SK-N-MC (cell line): Measurements from ENCODE around the gene DENR.
"Not testable (repeated sequence)": the region's sequence is repeated elsewhere in the genome, so short reads cannot be mapped to it uniquely, and the experiment has no call there.

Source experiments
- DNase-seq: peaks from one replicate; pipeline ENCODE4 v3.0.0-alpha.2; 2011; ENCODE audit warnings: low read depth, low spot score
- H3K27ac ChIP-seq: fragments of 200-600 bp; sonication (generic); 2 replicates; pipeline ENCODE4 v1.5.1; 2016; ENCODE audit warnings: mixed run types
- H3K36me3 ChIP-seq: fragments of 200-600 bp; sonication (generic); 2 replicates; pipeline ENCODE4 v1.6.1; 2017; ENCODE audit warnings: antibody characterized with exemption, low read length, mixed read lengths; ENCODE audit not compliant: insufficient read depth
- H3K4me3 ChIP-seq: fragments of 200-600 bp; sonication (generic); 2 replicates; pipeline ENCODE4 v1.5.1; 2016
- H3K9ac ChIP-seq: fragments of 200-600 bp; sonication (generic); 2 replicates; pipeline ENCODE4 v1.8.0; 2017; ENCODE audit warnings: mixed run types, mixed read lengths; ENCODE audit not compliant: insufficient read length
- H3K9me3 ChIP-seq: fragments of 200-600 bp; sonication (generic); 2 replicates; pipeline ENCODE4 v1.6.1; 2017; ENCODE audit warnings: low read depth, mild to moderate bottlenecking, antibody characterized with exemption, low read length, moderate library complexity, mixed read lengths
- EZH2 ChIP-seq: fragments of 200-600 bp; sonication (generic); IDR thresholded peaks from one replicate; pipeline ENCODE4 v1.6.1; 2017; ENCODE audit warnings: antibody characterized with exemption
- FOXP2 ChIP-seq: optimal IDR thresholded peaks from 2 replicates; pipeline ENCODE3; 2011; ENCODE audit warnings: mild to moderate bottlenecking, moderate library complexity; ENCODE audit not compliant: insufficient read depth; ENCODE audit errors: extremely low read length, control extremely low read depth
- POLR2AphosphoS5 ChIP-seq: IDR thresholded peaks from 2 replicates; pipeline ENCODE4 v1.6.1; 2012; ENCODE audit warnings: mild to moderate bottlenecking, low read depth, low read length, borderline replicate concordance

Gene DENR

GRCh38 chr12:122732611-122733010 lies 20.0 kb upstream of the DENR start:
- no peaks in the 10 kb centered on the region for H3K9me3 ChIP-seq
- DNase-seq, result no peak
- H3K27ac ChIP-seq, result no peak overlapping the region
- no peak overlapping the region for H3K9ac ChIP-seq
- TF ChIP-seq POLR2AphosphoS5 (no peak), EZH2 (no peak), FOXP2 (no peak)
- H3K4me3 ChIP-seq, result no peak overlapping the region
- no peaks in the 10 kb centered on the region for H3K36me3 ChIP-seq

GRCh38 chr12:122738571-122738970 lies 14.1 kb upstream of the DENR start:
- Histone ChIP-seq H3K36me3 (no peaks in the 10 kb centered on the region), H3K9me3 (no peaks in the 10 kb centered on the region), H3K4me3 (no peak overlapping the region), H3K9ac (no peak overlapping the region), H3K27ac (no peak overlapping the region)
- no peak for TF ChIP-seq FOXP2
- TF ChIP-seq EZH2, result no peak
- no peak for TF ChIP-seq POLR2AphosphoS5
- DNase-seq, result no peak

- no peaks in the 10 kb centered on the region for H3K36me3 ChIP-seq
- H3K9me3 ChIP-seq, result no peaks in the 10 kb centered on the region
- DNase-seq, result no peak
- no peak overlapping the region for H3K4me3 ChIP-seq
- H3K9ac ChIP-seq, result no peak overlapping the region
- TF ChIP-seq EZH2 (no peak), POLR2AphosphoS5 (no peak), FOXP2 (no peak)
- no peak overlapping the region for H3K27ac ChIP-seq
These were observed 12.3 kb upstream of the DENR start for GRCh38 chr12:122740351-122740750.

GRCh38 chr12:122743895-122744525 lies 8.6 kb upstream of the DENR start:
- H3K9me3 ChIP-seq, result no peaks in the 10 kb centered on the region
- no peaks in the 10 kb centered on the region for H3K36me3 ChIP-seq
- no peak overlapping the region for H3K27ac ChIP-seq
- no peak for DNase-seq
- H3K4me3 ChIP-seq, result no peak overlapping the region
- no peak for TF ChIP-seq EZH2
- H3K9ac ChIP-seq, result no peak overlapping the region

GRCh38 chr12:122747224-122748135 lies 5.1 kb upstream of the DENR start:
- no peaks in the 10 kb centered on the region for H3K36me3 ChIP-seq
- H3K9ac ChIP-seq, result no peak overlapping the region
- no peaks in the 10 kb centered on the region for H3K9me3 ChIP-seq
- no peak overlapping the region; the same call in 1 of the 2 replicates for H3K27ac ChIP-seq
- no peak for TF ChIP-seq FOXP2
- TF ChIP-seq EZH2, result no peak
- TF ChIP-seq POLR2AphosphoS5, result no peak
- no peak for DNase-seq
- H3K4me3 ChIP-seq, result no peak overlapping the region

- Histone ChIP-seq H3K36me3 (peaks cover 12% of the 10 kb centered on the region), H3K9ac (no peak overlapping the region), H3K4me3 (no peak overlapping the region), H3K9me3 (no peaks in the 10 kb centered on the region), H3K27ac (peak overlapping the region; percentile 57)
- TF ChIP-seq FOXP2 (no peak), EZH2 (no peak), POLR2AphosphoS5 (no peak)
- no peak for DNase-seq
These were observed 2.9 kb upstream of the DENR start for GRCh38 chr12:122749569-122750332.

GRCh38 chr12:122750781-122751515 lies 1.7 kb upstream of the DENR start:
- not testable (repeated sequence) for H3K27ac ChIP-seq, H3K9me3 ChIP-seq, H3K9ac ChIP-seq, H3K4me3 ChIP-seq, DNase-seq
- peaks cover 24% of the 10 kb centered on the region for H3K36me3 ChIP-seq

GRCh38 chr12:122753319-122753650 lies 661 bp downstream of the DENR start:
- H3K36me3 ChIP-seq, result peaks cover 47% of the 10 kb centered on the region
- TF ChIP-seq EZH2, result no peak
- TF ChIP-seq FOXP2, result no peak
- TF ChIP-seq POLR2AphosphoS5, result 0 out of 2 replicates have a peak, but pooled peaks have one; percentile 25
- H3K4me3 ChIP-seq, result peak overlapping the region; percentile 77
- no peak overlapping the region for H3K27ac ChIP-seq
- H3K9me3 ChIP-seq, result no peaks in the 10 kb centered on the region
- no peak for DNase-seq
- peak overlapping the region; percentile 97 for H3K9ac ChIP-seq
